Testis (tissue), 2 donors: ENCODE measurements around the gene ZBED1.

Source experiments
- POLR2A ChIP-seq: fragments of 450-650 bp; IDR thresholded peaks from one replicate; pipeline ENCODE4 v1.6.1; 2017; ENCODE audit warnings: antibody characterized with exemption, mild to moderate bottlenecking, moderate library complexity
- TF ChIP-seq, protein P1 (sequence below), 3 experiments: fragments of 450-650 bp in 2 of 3; fragments of 200-600 bp in 1 of 3; sonication (generic) in 1 of 3; IDR thresholded peaks; one replicate each; pipeline ENCODE4 v1.5.1; 2016 to 2019; ENCODE audit warnings: antibody characterized with exemption in 3 of 3, mild to moderate bottlenecking in 2 of 3, moderate library complexity in 1 of 3

DNA sequence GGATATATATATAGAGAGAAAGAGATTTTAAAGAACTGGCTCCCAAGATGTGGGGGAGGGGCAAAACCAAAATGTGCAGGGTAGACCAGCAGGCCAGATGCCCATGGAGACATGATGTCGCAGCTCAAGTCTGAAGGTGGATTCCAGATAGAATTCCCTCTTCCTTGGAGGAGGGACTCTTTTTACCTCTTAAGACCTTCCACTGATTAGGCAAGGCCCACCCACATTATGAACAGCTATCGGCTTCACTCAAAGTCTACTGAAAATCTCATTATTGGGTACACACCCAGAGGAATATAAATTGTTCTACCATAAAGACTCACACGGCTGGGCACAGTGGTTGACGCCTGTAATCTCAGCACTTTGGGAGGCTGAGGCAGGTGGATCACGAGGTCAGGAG lies 59.3 kb downstream of the ZBED1 start:
- TF ChIP-seq, protein P1, sequence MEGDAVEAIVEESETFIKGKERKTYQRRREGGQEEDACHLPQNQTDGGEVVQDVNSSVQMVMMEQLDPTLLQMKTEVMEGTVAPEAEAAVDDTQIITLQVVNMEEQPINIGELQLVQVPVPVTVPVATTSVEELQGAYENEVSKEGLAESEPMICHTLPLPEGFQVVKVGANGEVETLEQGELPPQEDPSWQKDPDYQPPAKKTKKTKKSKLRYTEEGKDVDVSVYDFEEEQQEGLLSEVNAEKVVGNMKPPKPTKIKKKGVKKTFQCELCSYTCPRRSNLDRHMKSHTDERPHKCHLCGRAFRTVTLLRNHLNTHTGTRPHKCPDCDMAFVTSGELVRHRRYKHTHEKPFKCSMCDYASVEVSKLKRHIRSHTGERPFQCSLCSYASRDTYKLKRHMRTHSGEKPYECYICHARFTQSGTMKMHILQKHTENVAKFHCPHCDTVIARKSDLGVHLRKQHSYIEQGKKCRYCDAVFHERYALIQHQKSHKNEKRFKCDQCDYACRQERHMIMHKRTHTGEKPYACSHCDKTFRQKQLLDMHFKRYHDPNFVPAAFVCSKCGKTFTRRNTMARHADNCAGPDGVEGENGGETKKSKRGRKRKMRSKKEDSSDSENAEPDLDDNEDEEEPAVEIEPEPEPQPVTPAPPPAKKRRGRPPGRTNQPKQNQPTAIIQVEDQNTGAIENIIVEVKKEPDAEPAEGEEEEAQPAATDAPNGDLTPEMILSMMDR (IDR thresholded peaks at IDR 0.05) = no peak
- TF ChIP-seq POLR2A = no peak
